Activated naive CD4-positive, alpha-beta T cell treated with anti-CD3 and anti-CD28 coated beads for 36 hours (primary cell): ENCODE measurements around the gene MYOCD. TPM values are rescaled to one million over a fixed set of nuclear protein-coding genes. Genes with fewer than 3 reads are reported as not detected.

Experiments
- CTCF ChIA-PET: fragments of 350-600 bp; sonication (Branson Sonifier 250); formaldehyde crosslinking; loops from one replicate; lab custom pipeline; 2021; ENCODE audit warnings: antibody characterized with exemption; lab: Charles Lee
- DNase-seq: peaks from one replicate; pipeline ENCODE4 v3.0.0-alpha.2; 2020
- H3K27ac Mint-ChIP-seq: one replicate; pipeline ENCODE4 v1.8.0; 2021; ENCODE audit warnings: mild to moderate bottlenecking, mixed read lengths
- H3K27me3 Mint-ChIP-seq: one replicate; pipeline ENCODE4 v1.8.0; 2021; ENCODE audit warnings: low read depth, mixed read lengths
- H3K36me3 Mint-ChIP-seq: one replicate; pipeline ENCODE4 v1.8.0; 2021; ENCODE audit warnings: low read depth, mixed read lengths
- H3K4me1 Mint-ChIP-seq: one replicate; pipeline ENCODE4 v1.8.0; 2021; ENCODE audit warnings: low read depth, mixed read lengths
- H3K4me3 Mint-ChIP-seq: one replicate; pipeline ENCODE4 v1.8.0; 2021; ENCODE audit warnings: mild to moderate bottlenecking, moderate library complexity, mixed read lengths
- H3K9me3 Mint-ChIP-seq: one replicate; pipeline ENCODE4 v1.8.0; 2021; ENCODE audit warnings: mixed read lengths
- intact Hi-C: fragments of 100-400 bp; cut with micrococcal nuclease; formaldehyde crosslinking; loops from one replicate; pipeline ENCODE4 v1.15.1; 2023
- total RNA-seq, 2 experiments: library from RNA; stranded (reverse); gene quantifications; one replicate each; pipeline ENCODE4 v1.2.3, GENCODE V29; 2021

Gene MYOCD
- total RNA-seq, 2 experiments from 2014 or later, result not detected

DNA sequence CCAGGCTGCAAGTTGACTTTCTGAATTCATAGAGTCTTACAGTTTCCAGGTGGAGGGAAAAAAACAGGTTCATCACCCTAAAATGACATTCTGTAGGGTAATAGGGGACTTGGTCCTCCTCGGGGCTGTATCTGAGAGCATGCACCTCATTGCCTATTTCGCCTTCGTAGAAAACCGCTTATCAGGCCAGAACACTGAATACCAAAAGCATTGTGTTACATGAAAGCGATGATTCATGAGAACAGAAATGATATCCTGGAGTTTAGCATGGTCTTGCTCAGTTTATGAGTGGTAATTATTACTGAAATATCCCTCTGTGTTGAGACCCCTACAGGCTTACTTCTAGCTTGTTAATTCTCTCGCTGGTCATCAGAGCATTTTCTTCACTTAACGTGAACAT, 62.2 kb downstream of the MYOCD start:
- DNase-seq, result no peak
- intact Hi-C loops, result no loop called here
- no peaks in the 10 kb centered on the region for H3K27me3 Mint-ChIP-seq
- H3K36me3 Mint-ChIP-seq, result no peaks in the 10 kb centered on the region
- H3K9me3 Mint-ChIP-seq, result no peaks in the 10 kb centered on the region
- H3K4me1 Mint-ChIP-seq, result no peaks in the 10 kb centered on the region
- H3K27ac Mint-ChIP-seq, result no peak overlapping the region
- CTCF ChIA-PET, result no interaction called here
- H3K4me3 Mint-ChIP-seq, result no peak overlapping the region

DNA sequence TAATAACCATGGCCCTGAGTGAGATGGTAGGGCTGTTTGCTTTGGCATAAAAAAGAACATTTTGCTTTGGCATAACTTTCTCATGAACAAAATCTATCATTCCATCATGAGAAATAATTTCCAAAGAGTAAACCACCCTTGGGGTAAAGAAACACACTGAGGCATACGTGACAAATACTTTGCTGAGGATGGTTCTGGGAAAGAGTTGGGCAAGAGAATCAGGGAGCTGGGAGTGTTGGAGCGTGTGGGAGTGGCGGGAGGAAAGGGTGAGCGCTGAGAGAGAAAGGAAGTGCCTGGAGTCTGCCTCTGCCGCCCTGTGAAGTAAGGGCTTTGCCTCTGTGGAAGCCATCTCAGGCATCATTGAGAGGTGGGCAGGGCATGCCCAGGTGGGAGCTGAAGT, 63.4 kb downstream of the MYOCD start:
- Mint-ChIP-seq H3K4me1 (no peaks in the 10 kb centered on the region), H3K27ac (no peak overlapping the region), H3K4me3 (no peak overlapping the region), H3K27me3 (no peaks in the 10 kb centered on the region), H3K36me3 (no peaks in the 10 kb centered on the region), H3K9me3 (no peaks in the 10 kb centered on the region)
- no peak for DNase-seq
- CTCF ChIA-PET, result interaction anchor here (2.1 kb wide), 1 partner anchor 13 kb away, joined by 5 read pairs; no protein-coding TSS in a partner anchor
- intact Hi-C loops, result no loop called here

GRCh38 chr17:12730421-12730820, 64.7 kb downstream of the MYOCD start:
- Mint-ChIP-seq H3K4me3 (no peak overlapping the region), H3K27me3 (no peaks in the 10 kb centered on the region), H3K36me3 (no peaks in the 10 kb centered on the region), H3K4me1 (no peaks in the 10 kb centered on the region), H3K9me3 (no peaks in the 10 kb centered on the region), H3K27ac (no peak overlapping the region)
- no peak for DNase-seq
- intact Hi-C loops, result no loop called here
- CTCF ChIA-PET, result interaction anchor here (2.1 kb wide), 1 partner anchor 11 kb away, joined by 5 read pairs; no protein-coding TSS in a partner anchor

GRCh38 chr17:12730931-12731521, 65.3 kb downstream of the MYOCD start:
- Mint-ChIP-seq H3K4me3 (no peak overlapping the region), H3K4me1 (no peaks in the 10 kb centered on the region), H3K27ac (no peak overlapping the region), H3K27me3 (no peaks in the 10 kb centered on the region), H3K36me3 (no peaks in the 10 kb centered on the region), H3K9me3 (no peaks in the 10 kb centered on the region)
- CTCF ChIA-PET, result interaction anchor here (2.1 kb wide), 1 partner anchor 11 kb away, joined by 5 read pairs; no protein-coding TSS in a partner anchor
- DNase-seq, result no peak
- intact Hi-C loops, result no loop called here

- Mint-ChIP-seq H3K4me1 (no peaks in the 10 kb centered on the region), H3K27me3 (no peaks in the 10 kb centered on the region), H3K9me3 (no peaks in the 10 kb centered on the region), H3K4me3 (no peak overlapping the region), H3K36me3 (no peaks in the 10 kb centered on the region), H3K27ac (no peak overlapping the region)
- CTCF ChIA-PET, result no interaction called here
- DNase-seq, result no peak
- intact Hi-C loops, result no loop called here
Observed at GRCh38 chr17:12731839-12732238, 66.1 kb downstream of the MYOCD start.

DNA sequence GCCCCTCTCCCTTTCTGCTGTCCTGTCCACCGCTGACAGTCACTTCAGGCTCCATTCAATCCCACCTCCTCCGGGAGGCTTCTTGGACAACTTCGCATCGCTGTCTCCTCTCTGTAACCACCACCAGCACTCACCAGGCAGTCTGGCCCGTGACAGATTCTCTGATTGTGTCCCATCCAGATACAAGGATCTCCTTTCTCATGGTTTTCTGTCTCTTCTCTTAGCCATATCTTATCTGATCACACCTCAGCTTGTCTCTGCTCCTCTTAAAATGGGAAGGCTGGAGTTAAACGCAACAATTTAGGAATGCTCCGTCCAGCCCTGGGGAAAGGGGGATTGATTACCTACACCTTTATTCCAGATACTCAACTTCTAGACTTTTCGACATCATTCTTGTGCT, 66.7 kb downstream of the MYOCD start:
- H3K9me3 Mint-ChIP-seq, result no peaks in the 10 kb centered on the region
- no peak overlapping the region for H3K27ac Mint-ChIP-seq
- DNase-seq, result no peak
- no peaks in the 10 kb centered on the region for H3K4me1 Mint-ChIP-seq
- no peak overlapping the region for H3K4me3 Mint-ChIP-seq
- H3K36me3 Mint-ChIP-seq, result no peaks in the 10 kb centered on the region
- intact Hi-C loops, result no loop called here
- CTCF ChIA-PET, result no interaction called here
- H3K27me3 Mint-ChIP-seq, result no peaks in the 10 kb centered on the region

DNA sequence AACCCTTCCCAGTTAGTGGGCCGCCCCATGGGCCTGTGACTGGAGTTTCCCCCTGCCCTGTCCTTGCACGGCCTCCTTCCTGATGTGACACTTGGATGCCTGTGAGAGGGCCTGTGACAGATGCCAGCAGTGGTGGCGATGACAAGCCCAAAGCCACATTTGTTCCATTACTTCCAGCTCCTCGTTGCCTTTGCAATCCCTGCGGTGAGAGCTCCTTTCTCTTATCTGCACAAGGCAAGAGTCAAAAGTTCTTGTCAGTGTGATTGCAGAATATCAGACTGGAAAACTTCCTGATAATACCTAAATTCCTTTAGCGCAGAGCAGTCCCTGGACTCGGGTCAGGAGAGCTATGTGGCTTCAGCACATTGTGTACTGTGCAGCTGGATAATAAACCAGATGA, 69.2 kb downstream of the MYOCD start:
- intact Hi-C loops, result no loop called here
- CTCF ChIA-PET, result no interaction called here

GRCh38 chr17:12735517-12735916, 69.8 kb downstream of the MYOCD start:
- Mint-ChIP-seq H3K27ac (no peak overlapping the region), H3K4me1 (no peaks in the 10 kb centered on the region), H3K4me3 (no peak overlapping the region), H3K9me3 (no peaks in the 10 kb centered on the region), H3K27me3 (no peaks in the 10 kb centered on the region), H3K36me3 (no peaks in the 10 kb centered on the region)
- no peak for DNase-seq
- intact Hi-C loops, result no loop called here
- CTCF ChIA-PET, result no interaction called here

More for the DNA sequence above, 69.2 kb downstream of the MYOCD start:
- H3K4me3 Mint-ChIP-seq, result no peak overlapping the region
- H3K9me3 Mint-ChIP-seq, result no peaks in the 10 kb centered on the region
- H3K4me1 Mint-ChIP-seq, result no peaks in the 10 kb centered on the region
- H3K27ac Mint-ChIP-seq, result no peak overlapping the region
- no peak for DNase-seq
- no peaks in the 10 kb centered on the region for H3K36me3 Mint-ChIP-seq
- no peaks in the 10 kb centered on the region for H3K27me3 Mint-ChIP-seq

GRCh38 chr17:12736526-12736925, 70.8 kb downstream of the MYOCD start:
- Mint-ChIP-seq H3K36me3 (no peaks in the 10 kb centered on the region), H3K27me3 (no peaks in the 10 kb centered on the region), H3K4me1 (no peaks in the 10 kb centered on the region), H3K4me3 (no peak overlapping the region), H3K27ac (no peak overlapping the region), H3K9me3 (no peaks in the 10 kb centered on the region)
- CTCF ChIA-PET, result no interaction called here
- intact Hi-C loops, result no loop called here
- DNase-seq, result no peak

GRCh38 chr17:12737740-12738469, 72.2 kb downstream of the MYOCD start:
- Mint-ChIP-seq H3K27me3 (no peaks in the 10 kb centered on the region), H3K36me3 (no peaks in the 10 kb centered on the region), H3K4me1 (no peaks in the 10 kb centered on the region), H3K27ac (no peak overlapping the region), H3K9me3 (no peaks in the 10 kb centered on the region), H3K4me3 (no peak overlapping the region)
- DNase-seq, result no peak
- CTCF ChIA-PET, result no interaction called here
- intact Hi-C loops, result no loop called here

DNA sequence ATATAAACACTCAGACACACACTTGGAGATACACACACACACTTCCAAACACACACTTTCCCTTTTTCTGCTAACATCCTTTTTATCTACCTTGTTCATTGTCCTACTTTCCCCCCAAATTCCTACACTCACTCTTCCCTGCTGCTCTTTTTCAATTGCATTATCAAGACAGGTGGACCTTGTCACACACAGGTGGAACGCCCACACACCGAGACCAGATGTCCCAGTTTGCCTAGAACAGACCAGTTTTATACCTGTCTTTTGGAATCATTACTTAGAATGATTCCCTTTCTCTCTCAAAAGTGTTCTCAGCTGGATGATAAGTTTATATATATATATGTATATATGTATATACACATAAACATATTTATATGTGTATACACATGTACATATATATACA, 72.9 kb downstream of the MYOCD start:
- intact Hi-C loops, result no loop called here

GRCh38 chr17:12739500-12739899, 73.8 kb downstream of the MYOCD start:
- no peaks in the 10 kb centered on the region for H3K36me3 Mint-ChIP-seq
- H3K27ac Mint-ChIP-seq, result no peak overlapping the region
- H3K27me3 Mint-ChIP-seq, result no peaks in the 10 kb centered on the region

More for the DNA sequence above, 72.9 kb downstream of the MYOCD start:
- no peak overlapping the region for H3K4me3 Mint-ChIP-seq
- H3K36me3 Mint-ChIP-seq, result no peaks in the 10 kb centered on the region
- no peak for DNase-seq
- H3K4me1 Mint-ChIP-seq, result no peaks in the 10 kb centered on the region
- H3K27ac Mint-ChIP-seq, result no peak overlapping the region
- H3K9me3 Mint-ChIP-seq, result no peaks in the 10 kb centered on the region
- no peaks in the 10 kb centered on the region for H3K27me3 Mint-ChIP-seq
- CTCF ChIA-PET, result no interaction called here

DNA sequence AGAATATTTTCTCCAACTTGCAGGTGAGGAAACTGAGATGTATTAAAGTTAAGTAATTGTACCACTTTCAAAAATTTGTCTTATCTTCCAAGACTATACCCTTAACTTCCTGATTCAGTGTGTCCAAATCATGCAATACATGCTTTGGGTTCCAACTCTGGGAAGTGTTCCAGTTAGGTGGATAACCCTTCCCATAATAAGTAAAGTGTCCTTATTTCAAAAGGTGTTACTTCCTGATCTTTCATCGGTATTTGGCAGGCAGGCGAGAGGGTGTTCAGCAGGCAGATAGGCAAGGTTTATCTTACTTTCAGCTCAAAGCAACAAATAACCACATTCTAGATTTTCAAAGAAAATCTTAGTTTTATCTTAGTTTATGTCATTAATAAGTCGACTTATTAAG, 77.4 kb downstream of the MYOCD start:
- peaks cover 3% of the 10 kb centered on the region for H3K27me3 Mint-ChIP-seq
- H3K4me3 Mint-ChIP-seq, result no peak overlapping the region
- no peaks in the 10 kb centered on the region for H3K4me1 Mint-ChIP-seq
- DNase-seq, result no peak
- no peaks in the 10 kb centered on the region for H3K36me3 Mint-ChIP-seq
- H3K9me3 Mint-ChIP-seq, result no peaks in the 10 kb centered on the region
- intact Hi-C loops, result loop anchor here (5.0 kb wide), 1 partner anchor 561 kb away; no protein-coding TSS in a partner anchor
- H3K27ac Mint-ChIP-seq, result no peak overlapping the region
- CTCF ChIA-PET, result interaction anchor here (0.7 to 1.3 kb wide), 2 partner anchors 26 to 486 kb away, joined by 3 to 4 read pairs; no protein-coding TSS in a partner anchor

More at GRCh38 chr17:12739500-12739899, 73.8 kb downstream of the MYOCD start:
- DNase-seq, result no peak
- H3K4me3 Mint-ChIP-seq, result no peak overlapping the region
- no peaks in the 10 kb centered on the region for H3K4me1 Mint-ChIP-seq
- no peaks in the 10 kb centered on the region for H3K9me3 Mint-ChIP-seq
- CTCF ChIA-PET, result no interaction called here
- intact Hi-C loops, result no loop called here
